H1 (cell line): ENCODE data around the gene PLPPR1. TPM values are rescaled to one million over a fixed set of nuclear protein-coding genes. Genes with fewer than 3 reads are reported as not detected.

Source experiments
- CTBP2 ChIP-seq: IDR thresholded peaks from 2 replicates; pipeline ENCODE4 v1.7.0; 2011; ENCODE audit warnings: borderline replicate concordance, mild to moderate bottlenecking, moderate library complexity, mixed read lengths, low read length; ENCODE audit not compliant: insufficient read depth, insufficient read length
- RBBP5 ChIP-seq: IDR thresholded peaks from 2 replicates; pipeline ENCODE4 v1.7.1; 2012; ENCODE audit warnings: low read depth, mild to moderate bottlenecking, inconsistent platforms, low read length, moderate library complexity, borderline replicate concordance
- polyA plus RNA-seq, 7 experiments: library from polyadenylated mRNA; depleted of rRNA in 3 of 7; stranded (reverse) in 5 of 7; unstranded in 2 of 7; fragments of >200 nt in 5 of 7; fragments of 200-250 nt in 2 of 7; gene quantifications; 1 replicate in 5 of 7; 2 replicates in 1 of 7; 4 replicates in 1 of 7; pipeline versions ENCODE4 v1.2.1 to v1.2.3, GENCODE V29; 2011 to 2013; ENCODE audit warnings: missing spikeins in 2 of 7, mixed read lengths in 2 of 7
- total RNA-seq: library from RNA; stranded (reverse); fragmentation: NEBNext Ultra II Directional; extraction: Animal tissue kit (Norgen Biotek cat#: 25700); gene quantifications from 2 replicates; pipeline ENCODE4 v1.2.1, GENCODE V29; 2021
- TF ChIP-seq, protein P1 (sequence below): fragments of 300-600 bp; sonication (generic); IDR thresholded peaks from 2 replicates; pipeline ENCODE4 v1.7.1; 2012; ENCODE audit warnings: low read length, moderate library complexity, mild to moderate bottlenecking, inconsistent platforms; ENCODE audit not compliant: insufficient replicate concordance

The PLPPR1 gene
- total and polyA plus RNA-seq, 2 of the 8 experiments (the other 6 are each of a cell fraction or from before 2014, with no cell fraction given), result 1.4 to 1.8 TPM

DNA sequence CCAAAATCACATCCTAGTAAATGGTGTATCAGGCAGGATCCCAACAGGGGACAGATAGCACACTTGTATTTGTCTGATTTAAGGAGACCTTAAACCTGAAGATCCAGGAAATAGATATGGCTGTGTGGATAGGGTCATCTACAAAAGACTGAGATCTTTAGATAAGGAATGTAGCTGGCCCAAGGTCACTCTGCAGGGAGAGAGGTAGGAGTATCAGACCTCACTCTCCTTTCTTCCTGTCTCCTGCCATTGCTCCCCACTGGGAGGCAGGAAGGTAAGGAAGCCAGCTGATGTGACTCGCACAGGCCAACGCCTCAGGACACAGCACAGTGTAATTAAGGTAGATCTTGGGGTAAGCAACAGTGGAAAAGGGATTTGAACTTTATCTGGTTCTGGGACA lies 85.8 kb downstream of the PLPPR1 start (continued):
- TF ChIP-seq, protein P1, sequence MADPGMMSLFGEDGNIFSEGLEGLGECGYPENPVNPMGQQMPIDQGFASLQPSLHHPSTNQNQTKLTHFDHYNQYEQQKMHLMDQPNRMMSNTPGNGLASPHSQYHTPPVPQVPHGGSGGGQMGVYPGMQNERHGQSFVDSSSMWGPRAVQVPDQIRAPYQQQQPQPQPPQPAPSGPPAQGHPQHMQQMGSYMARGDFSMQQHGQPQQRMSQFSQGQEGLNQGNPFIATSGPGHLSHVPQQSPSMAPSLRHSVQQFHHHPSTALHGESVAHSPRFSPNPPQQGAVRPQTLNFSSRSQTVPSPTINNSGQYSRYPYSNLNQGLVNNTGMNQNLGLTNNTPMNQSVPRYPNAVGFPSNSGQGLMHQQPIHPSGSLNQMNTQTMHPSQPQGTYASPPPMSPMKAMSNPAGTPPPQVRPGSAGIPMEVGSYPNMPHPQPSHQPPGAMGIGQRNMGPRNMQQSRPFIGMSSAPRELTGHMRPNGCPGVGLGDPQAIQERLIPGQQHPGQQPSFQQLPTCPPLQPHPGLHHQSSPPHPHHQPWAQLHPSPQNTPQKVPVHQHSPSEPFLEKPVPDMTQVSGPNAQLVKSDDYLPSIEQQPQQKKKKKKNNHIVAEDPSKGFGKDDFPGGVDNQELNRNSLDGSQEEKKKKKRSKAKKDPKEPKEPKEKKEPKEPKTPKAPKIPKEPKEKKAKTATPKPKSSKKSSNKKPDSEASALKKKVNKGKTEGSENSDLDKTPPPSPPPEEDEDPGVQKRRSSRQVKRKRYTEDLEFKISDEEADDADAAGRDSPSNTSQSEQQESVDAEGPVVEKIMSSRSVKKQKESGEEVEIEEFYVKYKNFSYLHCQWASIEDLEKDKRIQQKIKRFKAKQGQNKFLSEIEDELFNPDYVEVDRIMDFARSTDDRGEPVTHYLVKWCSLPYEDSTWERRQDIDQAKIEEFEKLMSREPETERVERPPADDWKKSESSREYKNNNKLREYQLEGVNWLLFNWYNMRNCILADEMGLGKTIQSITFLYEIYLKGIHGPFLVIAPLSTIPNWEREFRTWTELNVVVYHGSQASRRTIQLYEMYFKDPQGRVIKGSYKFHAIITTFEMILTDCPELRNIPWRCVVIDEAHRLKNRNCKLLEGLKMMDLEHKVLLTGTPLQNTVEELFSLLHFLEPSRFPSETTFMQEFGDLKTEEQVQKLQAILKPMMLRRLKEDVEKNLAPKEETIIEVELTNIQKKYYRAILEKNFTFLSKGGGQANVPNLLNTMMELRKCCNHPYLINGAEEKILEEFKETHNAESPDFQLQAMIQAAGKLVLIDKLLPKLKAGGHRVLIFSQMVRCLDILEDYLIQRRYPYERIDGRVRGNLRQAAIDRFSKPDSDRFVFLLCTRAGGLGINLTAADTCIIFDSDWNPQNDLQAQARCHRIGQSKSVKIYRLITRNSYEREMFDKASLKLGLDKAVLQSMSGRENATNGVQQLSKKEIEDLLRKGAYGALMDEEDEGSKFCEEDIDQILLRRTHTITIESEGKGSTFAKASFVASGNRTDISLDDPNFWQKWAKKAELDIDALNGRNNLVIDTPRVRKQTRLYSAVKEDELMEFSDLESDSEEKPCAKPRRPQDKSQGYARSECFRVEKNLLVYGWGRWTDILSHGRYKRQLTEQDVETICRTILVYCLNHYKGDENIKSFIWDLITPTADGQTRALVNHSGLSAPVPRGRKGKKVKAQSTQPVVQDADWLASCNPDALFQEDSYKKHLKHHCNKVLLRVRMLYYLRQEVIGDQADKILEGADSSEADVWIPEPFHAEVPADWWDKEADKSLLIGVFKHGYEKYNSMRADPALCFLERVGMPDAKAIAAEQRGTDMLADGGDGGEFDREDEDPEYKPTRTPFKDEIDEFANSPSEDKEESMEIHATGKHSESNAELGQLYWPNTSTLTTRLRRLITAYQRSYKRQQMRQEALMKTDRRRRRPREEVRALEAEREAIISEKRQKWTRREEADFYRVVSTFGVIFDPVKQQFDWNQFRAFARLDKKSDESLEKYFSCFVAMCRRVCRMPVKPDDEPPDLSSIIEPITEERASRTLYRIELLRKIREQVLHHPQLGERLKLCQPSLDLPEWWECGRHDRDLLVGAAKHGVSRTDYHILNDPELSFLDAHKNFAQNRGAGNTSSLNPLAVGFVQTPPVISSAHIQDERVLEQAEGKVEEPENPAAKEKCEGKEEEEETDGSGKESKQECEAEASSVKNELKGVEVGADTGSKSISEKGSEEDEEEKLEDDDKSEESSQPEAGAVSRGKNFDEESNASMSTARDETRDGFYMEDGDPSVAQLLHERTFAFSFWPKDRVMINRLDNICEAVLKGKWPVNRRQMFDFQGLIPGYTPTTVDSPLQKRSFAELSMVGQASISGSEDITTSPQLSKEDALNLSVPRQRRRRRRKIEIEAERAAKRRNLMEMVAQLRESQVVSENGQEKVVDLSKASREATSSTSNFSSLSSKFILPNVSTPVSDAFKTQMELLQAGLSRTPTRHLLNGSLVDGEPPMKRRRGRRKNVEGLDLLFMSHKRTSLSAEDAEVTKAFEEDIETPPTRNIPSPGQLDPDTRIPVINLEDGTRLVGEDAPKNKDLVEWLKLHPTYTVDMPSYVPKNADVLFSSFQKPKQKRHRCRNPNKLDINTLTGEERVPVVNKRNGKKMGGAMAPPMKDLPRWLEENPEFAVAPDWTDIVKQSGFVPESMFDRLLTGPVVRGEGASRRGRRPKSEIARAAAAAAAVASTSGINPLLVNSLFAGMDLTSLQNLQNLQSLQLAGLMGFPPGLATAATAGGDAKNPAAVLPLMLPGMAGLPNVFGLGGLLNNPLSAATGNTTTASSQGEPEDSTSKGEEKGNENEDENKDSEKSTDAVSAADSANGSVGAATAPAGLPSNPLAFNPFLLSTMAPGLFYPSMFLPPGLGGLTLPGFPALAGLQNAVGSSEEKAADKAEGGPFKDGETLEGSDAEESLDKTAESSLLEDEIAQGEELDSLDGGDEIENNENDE, result no peak
- TF ChIP-seq CTBP2 (no peak), RBBP5 (no peak)
- TF ChIP-seq, all 59 proteins: peak for 0
